WI38 (cell line): ENCODE data around the gene IGF1R.

ENCODE experiments used
- H3K4me3 ChIP-seq: 2 replicates; pipeline ENCODE4 v1.5.1; 2011; ENCODE audit warnings: low read depth, mild to moderate bottlenecking, control low read depth, low read length
- CTCF ChIP-seq: IDR thresholded peaks from 2 replicates; pipeline ENCODE4 v1.5.1; 2012; ENCODE audit warnings: low read depth, mild to moderate bottlenecking, control low read depth, low read length

IGF1R gene

GRCh38 chr15:98955961-98956723 lies 307.8 kb downstream of the IGF1R start:
- no peak for TF ChIP-seq CTCF

GRCh38 chr15:98956796-98957553 lies 308.6 kb downstream of the IGF1R start:
- no peak for TF ChIP-seq CTCF

More at GRCh38 chr15:98955961-98956723, 307.8 kb downstream of the IGF1R start:
- H3K4me3 ChIP-seq, result no peak overlapping the region

GRCh38 chr15:98957655-98958054 lies 309.3 kb downstream of the IGF1R start:
- H3K4me3 ChIP-seq, result no peak overlapping the region
- no peak for TF ChIP-seq CTCF

More at GRCh38 chr15:98956796-98957553, 308.6 kb downstream of the IGF1R start:
- no peak overlapping the region for H3K4me3 ChIP-seq

GRCh38 chr15:98958076-98958475 lies 309.7 kb downstream of the IGF1R start:
- TF ChIP-seq CTCF, result no peak
- no peak overlapping the region for H3K4me3 ChIP-seq

- no peak overlapping the region for H3K4me3 ChIP-seq
- no peak for TF ChIP-seq CTCF
Observed at GRCh38 chr15:98958918-98959639, 310.7 kb downstream of the IGF1R start.

GRCh38 chr15:98959640-98960007 lies 311.3 kb downstream of the IGF1R start:
- no peak overlapping the region for H3K4me3 ChIP-seq
- no peak for TF ChIP-seq CTCF

- no peak overlapping the region for H3K4me3 ChIP-seq
- TF ChIP-seq CTCF, result no peak
Observed at GRCh38 chr15:98960555-98961050, 312.3 kb downstream of the IGF1R start.
